LNCaP clone FGC (cell line): ENCODE data around the gene GALNTL6.
A peak's percentile ranks its signal among the peaks of the same experiment; 100 is the strongest.

Experiments
- DNase-seq: peaks from one replicate; pipeline ENCODE4 v3.0.0-alpha.2; 2011; ENCODE audit warnings: low read depth
- H3K4me3 ChIP-seq: 2 replicates; pipeline ENCODE4 v1.5.1; 2011; ENCODE audit warnings: mild to moderate bottlenecking, low read depth, low read length, control low read depth
- TF ChIP-seq, protein P1 (sequence below): IDR thresholded peaks from 2 replicates; pipeline ENCODE4 v1.5.1; 2012; ENCODE audit warnings: mild to moderate bottlenecking; ENCODE audit not compliant: control insufficient read depth, insufficient read depth; ENCODE audit errors: extremely low read depth

Gene GALNTL6

GRCh38 chr4:172009446-172010230 is 196.4 kb downstream of the GALNTL6 start:
- TF ChIP-seq, protein P1, sequence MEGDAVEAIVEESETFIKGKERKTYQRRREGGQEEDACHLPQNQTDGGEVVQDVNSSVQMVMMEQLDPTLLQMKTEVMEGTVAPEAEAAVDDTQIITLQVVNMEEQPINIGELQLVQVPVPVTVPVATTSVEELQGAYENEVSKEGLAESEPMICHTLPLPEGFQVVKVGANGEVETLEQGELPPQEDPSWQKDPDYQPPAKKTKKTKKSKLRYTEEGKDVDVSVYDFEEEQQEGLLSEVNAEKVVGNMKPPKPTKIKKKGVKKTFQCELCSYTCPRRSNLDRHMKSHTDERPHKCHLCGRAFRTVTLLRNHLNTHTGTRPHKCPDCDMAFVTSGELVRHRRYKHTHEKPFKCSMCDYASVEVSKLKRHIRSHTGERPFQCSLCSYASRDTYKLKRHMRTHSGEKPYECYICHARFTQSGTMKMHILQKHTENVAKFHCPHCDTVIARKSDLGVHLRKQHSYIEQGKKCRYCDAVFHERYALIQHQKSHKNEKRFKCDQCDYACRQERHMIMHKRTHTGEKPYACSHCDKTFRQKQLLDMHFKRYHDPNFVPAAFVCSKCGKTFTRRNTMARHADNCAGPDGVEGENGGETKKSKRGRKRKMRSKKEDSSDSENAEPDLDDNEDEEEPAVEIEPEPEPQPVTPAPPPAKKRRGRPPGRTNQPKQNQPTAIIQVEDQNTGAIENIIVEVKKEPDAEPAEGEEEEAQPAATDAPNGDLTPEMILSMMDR = no peak
- no peak for DNase-seq
- no peak overlapping the region for H3K4me3 ChIP-seq

- no peak for DNase-seq
- TF ChIP-seq, protein P1 = no peak
- no peak overlapping the region for H3K4me3 ChIP-seq
Observed at GRCh38 chr4:172011196-172011595, 198.0 kb downstream of the GALNTL6 start.

- no peak for DNase-seq
- no peak overlapping the region for H3K4me3 ChIP-seq
- TF ChIP-seq, protein P1 = no peak
Observed at GRCh38 chr4:172018358-172018757, 205.2 kb downstream of the GALNTL6 start.

- DNase-seq = no peak
- TF ChIP-seq, protein P1 = no peak
- no peak overlapping the region for H3K4me3 ChIP-seq
Observed at GRCh38 chr4:172035562-172035961, 222.4 kb downstream of the GALNTL6 start.

- no peak for DNase-seq
- no peak overlapping the region for H3K4me3 ChIP-seq
- TF ChIP-seq, protein P1 = no peak
Observed at GRCh38 chr4:172040766-172041165, 227.6 kb downstream of the GALNTL6 start.

DNA sequence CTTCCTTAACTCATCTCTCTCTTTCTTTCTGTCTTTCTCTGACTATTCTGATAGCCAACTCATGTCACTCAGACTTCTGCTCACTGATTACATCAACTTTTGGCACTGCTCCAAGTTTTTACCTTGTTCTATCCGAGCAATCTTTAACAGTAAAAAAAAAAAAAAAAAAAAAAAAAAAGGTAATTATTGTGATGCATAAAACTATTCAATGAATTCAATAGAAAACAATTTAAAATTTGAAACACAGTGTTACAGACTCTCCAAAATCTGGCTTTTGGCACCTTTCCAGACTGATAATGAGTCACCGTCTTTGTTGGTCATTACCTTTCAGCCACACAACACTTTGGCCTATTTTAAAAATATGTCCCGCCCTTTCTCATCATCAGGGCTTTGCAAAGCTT is 229.5 kb downstream of the GALNTL6 start:
- peak; percentile 17 for DNase-seq
- TF ChIP-seq, protein P1 = no peak
- H3K4me3 ChIP-seq = no peak overlapping the region

DNA sequence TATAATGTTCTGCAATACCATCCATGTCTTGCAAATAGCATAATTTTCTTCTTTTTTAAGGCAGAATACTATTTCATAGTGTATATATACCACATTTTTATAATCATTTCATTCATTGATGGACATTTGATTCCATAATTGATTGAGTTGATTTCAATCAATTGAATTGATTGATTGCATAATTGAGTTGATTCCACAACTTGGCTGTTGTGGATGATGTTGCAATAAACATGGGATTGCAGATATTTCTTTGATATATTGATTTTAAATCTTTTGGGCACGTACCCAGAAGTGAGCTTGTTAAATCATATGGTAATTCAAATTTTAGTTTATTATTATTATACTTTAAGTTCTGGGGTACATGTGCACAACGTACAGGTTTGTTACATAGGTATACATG is 232.8 kb downstream of the GALNTL6 start:
- DNase-seq = no peak
- TF ChIP-seq, protein P1 = no peak
- H3K4me3 ChIP-seq = no peak overlapping the region
